Dermis microvascular lymphatic vessel endothelial cell (primary cell): ENCODE data around the gene MYH9. TPM values are rescaled to one million over a fixed set of nuclear protein-coding genes. Genes with fewer than 3 reads are reported as not detected.
A peak's percentile ranks its signal among the peaks of the same experiment; 100 is the strongest.

ENCODE experiments used
- DNase-seq, 2 donors: peaks; one replicate each; pipeline versions ENCODE4 v3.0.0 to v3.0.0-alpha.2; 2010; ENCODE audit warnings: low read depth in 2 of 2
- total RNA-seq: library from RNA; depleted of rRNA; stranded (reverse); fragments of >200 nt; gene quantifications from 2 replicates; pipeline ENCODE4 v1.2.1, GENCODE V29; 2014

MYH9 gene
- total RNA-seq, 1 donor from 2014 or later, result 455 TPM

DNA sequence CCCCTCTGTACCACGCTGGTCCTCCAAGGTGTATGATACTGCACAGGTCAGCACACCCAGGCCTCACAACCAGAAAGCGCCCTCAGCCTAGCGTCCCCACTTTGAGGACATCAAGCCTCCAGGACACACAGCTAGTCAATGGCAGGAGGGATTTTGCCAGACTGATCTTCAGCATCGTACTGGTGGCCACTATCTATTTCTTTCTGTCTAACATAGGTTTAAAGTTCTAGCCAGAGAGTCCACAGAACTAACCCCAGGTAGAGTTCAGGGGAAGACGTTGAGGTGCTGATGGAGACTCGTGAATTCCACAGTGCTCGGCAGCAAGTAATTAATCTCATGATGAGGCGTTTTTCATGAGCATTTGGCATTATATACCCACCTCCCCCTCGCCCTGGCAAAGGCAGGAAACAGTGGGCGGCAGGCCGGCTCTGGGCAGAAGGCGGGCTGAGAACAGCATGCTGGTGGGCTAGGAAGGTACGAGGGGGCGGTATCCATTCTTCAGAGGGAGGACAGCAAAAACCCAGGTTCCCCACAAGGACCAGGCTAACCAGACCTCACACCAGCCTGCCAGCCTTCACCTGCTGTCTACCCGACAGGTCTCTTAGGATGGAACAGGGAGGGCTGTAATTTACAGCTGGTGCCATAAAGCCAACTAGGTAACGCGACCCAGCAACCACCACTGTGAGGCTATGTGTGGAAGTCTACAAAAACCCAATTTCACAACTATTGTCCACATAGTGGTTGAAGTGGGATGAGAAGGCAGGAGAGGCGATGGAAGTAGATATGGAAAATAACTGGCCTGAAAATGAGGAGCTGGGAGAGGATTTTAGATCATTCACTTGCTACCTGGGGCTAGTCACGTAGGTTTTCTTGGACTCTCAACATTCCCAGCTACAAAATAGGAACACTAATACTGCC is 18.5 kb downstream of the MYH9 start:
- DNase-seq, result peak in 1 of 2 donors; percentile 47

DNA sequence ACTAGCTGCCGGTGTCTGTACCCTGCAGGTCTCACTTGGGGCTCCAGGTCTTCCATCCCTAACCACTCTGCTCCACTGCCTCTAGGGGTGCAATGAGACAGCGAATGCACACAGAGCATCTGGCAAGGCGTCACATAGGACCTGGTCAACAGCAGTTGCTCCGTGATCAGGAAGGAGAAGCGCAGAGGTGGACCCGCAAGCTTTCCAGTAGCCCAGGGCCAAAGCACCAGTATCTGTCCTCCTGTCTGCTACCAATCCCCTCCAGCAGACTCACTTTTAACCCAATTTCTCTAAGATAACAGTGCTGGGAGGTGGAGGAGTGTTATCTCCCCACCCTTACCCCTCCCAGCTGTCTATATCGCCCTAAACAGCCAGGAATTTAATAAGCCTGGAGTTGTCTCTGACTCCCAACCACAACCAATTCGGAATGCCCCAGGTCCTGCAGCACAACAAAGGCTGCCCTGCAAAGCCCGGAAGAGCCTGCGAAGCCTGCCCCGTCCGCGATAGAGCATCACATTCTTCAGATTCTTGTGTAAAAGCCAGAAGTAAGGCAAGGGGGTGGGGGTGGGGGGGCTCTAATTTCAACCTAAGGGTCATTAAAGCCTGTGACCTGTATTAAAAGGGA is 19.3 kb downstream of the MYH9 start:
- DNase-seq, result peak; percentile 64 to 82

DNA sequence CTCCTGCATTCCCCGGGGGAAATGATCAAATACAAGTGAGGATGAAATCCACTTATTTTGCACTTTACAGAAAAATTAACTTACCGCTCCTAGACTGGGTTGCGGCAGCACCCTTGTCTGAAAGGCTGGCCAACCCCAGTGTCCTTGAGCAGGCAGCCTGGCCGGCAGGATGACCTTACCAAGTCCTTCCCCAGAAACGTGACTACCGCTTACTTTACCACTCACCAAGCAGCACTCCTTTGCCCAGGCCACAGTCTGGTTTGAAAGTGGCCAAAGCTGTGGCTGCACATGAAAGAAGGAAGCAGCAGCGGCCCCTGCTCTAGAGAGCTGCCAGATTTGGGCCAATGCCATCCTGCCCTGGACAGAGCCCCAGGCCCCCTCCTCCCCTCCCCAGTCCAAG is 20.3 kb downstream of the MYH9 start:
- no peak for DNase-seq

DNA sequence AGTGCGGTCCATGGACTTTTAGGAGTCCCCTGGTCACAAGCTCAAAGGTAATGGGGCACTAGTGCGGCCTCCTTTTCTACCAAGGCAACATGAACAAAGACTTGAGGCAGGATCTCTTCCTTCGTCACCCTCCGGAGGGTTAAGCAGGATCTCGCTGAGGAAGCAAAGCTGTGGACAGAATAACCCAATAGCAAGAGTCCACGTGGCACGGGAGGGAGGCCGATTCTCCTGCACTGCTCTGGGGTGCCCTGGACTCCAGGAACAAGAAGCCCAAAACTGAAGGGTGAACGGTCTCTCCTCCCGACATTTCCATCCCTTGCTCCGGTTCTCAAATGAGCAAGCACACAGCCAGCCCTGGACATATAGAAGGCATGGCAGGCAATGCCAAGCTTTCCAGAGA is 20.7 kb downstream of the MYH9 start:
- DNase-seq, result no peak

DNA sequence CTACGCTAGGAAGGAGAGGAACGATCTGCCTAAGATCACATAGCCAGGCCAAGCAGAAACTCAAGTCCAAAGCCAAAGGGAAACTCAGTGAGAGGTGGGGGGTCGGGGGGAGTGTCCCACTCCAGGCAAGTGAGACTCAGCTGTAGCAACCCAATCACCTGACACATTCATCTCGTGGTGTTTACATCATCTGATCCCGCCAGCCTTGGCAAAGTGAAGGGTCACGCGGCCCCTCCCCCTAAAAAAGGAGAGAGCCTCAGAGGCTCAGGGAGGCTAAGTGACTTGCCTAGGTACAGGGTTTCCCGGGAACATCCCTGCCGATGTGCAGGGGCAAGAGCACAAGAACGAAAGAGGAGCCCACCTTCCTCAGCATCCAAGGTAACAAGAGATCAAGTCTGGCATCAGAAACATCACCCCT is 21.5 kb downstream of the MYH9 start:
- peak in 1 of 2 donors; percentile 58 for DNase-seq

DNA sequence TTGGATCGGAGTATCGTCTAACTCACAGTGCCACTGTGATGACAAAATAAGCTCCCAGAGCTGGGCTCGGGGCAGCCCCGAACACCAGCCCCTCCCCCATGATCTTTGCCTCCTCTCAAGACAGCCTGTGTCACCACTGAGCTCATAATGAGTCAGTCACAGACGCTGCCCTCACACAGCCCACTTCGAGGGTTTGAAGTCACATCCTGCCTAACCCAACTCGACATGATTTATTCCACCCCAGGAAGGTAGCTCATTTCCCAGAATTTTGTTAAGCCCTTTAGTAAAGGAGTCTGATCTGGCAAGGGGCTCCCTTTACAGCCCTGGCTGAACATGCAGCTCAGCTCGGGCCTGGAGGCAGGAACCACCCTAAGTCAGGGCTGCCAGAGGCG is 22.8 kb downstream of the MYH9 start:
- peak in 1 of 2 donors; percentile 94 for DNase-seq

DNA sequence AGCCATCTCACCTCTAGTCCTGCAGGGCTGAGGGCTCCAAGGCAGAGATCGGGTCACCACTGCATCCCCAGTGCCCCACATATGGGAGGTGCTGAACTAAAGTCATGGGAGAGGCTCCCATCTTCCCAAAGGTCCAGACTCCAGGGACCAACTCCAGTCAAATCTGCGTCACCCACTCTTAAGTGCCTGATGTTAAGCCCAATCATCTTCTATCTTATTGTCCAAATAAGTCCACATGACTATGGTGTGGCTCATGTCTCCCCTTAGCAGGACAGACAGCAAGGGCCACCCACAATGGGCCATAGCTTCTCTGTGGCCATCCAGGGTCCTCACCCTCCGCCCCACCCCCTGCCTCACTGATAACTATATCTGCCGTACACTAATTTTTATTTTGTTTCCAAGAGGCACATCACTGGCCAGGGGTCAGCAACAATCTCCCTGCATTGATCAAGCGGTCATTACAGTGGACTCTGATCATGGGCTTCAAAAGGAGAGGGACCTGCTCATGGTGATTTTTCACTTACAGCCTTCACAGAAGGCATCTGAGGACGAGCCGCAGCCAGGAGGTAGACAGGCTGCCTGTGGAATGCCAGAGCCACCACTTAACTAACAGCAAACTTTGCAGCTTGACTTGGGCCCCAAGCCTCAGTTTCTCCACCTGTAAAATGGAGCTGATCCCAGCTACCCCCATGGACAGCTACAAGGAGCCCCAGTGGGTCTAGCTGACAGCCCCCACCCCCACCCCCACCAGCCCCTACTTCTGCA is 23.3 kb downstream of the MYH9 start:
- no peak for DNase-seq

DNA sequence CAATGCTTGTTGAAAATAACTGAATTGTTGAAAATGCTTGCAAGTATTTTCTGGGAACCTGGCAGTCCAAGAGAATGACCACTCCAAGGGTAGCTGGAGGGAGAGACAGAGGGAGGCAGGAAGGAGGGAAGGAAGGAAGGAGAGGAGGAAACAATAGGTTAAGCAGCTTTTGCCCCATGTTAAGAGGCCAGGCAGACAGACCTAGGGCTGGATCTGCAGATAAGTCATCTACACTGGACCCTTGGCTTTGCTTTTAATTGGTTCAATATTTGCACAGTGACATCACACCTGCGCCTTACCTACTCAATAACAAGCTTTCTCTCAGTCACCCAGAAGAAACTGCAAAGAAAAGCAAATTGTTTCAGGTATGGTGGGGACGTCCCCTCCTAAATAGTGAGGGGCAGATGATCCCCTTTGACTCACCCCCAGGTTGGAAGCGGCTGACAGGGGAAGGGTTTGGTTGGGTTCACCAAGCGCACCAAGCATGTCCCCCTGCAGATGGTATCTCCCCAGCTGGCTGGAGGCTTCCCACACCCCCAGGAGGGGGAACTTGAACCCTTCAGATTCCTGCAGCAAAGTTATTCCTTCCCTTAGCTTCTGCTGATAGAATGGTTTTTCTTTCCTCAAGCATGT is 24.3 kb downstream of the MYH9 start:
- no peak for DNase-seq

DNA sequence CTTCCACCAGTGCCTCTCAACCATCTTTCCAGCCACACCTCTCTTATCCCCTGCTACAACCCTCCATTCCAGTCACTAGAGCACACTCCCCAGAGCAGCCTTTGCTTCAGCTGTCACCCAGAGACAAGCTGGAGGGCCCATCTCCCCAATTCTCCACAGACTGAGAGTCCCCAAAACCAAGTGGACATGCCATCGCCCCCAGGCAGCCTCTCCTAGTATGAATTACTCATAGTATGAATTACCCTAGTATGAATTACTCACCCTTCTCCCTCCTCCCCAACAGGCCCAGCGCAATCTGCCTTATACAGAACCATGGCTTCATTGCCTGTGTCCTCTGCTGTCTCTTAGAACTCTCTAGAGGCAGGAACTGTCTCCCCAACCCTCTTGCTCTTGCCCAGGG is 24.8 kb downstream of the MYH9 start:
- no peak for DNase-seq

DNA sequence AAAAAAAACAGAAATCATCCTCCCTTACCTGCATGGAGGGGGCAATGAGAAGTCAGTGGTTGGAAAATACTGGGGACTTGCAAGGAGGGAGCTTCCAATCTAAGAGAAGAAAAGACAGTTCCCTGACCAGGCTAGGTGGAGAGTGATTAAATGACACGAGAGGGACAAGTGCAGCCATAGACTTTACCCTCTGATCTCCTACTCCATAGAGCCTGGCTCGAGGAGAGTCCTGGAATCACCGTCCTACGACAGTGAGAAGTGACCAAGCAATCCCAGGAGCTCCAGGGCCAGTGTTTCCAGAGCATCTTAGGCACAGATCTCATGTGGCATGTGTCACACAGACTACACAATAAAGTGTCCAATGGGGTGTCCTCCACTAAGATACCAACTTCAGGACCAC is 25.7 kb downstream of the MYH9 start:
- DNase-seq, result no peak

DNA sequence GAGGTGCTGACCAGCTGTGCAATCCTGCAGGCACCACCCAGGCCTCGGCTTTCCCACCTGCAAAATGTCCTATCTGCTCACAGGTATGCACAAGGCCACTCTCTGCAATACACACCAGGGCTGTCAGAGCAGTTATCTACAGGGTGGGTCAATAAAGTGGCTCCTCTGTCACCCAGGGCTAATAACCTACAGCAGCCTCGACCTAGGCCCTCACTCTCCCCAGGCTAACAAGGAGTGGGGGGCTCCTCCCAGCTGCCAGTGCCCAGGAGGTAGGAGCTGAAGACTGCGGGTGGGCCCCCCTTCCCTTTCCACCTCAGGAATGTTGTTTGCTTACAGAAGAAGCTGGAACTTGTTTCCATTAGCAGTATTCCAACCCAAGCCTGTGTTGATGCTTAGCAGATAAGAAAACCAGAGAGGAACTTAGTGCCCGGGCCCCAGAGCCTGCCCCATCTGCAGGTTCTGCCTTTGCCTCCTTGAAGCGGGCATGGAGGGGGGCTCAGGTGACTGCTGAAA is 26.8 kb downstream of the MYH9 start:
- peak in 1 of 2 donors; percentile 50 for DNase-seq

DNA sequence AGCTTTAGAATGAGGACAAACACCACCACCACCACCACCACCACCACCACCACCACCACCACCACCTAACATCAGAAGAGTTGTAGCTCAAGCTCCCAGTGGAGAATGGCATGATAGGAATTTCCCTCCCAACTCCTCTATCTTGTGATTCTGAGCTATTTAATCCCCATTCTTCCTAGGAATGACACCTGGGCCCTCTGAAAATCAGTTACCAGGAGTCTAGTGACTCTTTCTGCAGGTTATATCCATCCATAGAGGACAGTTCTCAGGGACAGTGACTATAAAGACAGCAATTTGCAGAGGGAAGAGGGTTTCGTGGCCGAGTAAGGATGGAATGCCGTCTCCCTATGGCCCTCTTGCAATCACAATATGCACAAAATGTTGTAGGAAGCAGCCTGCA is 27.8 kb downstream of the MYH9 start:
- no peak for DNase-seq

DNA sequence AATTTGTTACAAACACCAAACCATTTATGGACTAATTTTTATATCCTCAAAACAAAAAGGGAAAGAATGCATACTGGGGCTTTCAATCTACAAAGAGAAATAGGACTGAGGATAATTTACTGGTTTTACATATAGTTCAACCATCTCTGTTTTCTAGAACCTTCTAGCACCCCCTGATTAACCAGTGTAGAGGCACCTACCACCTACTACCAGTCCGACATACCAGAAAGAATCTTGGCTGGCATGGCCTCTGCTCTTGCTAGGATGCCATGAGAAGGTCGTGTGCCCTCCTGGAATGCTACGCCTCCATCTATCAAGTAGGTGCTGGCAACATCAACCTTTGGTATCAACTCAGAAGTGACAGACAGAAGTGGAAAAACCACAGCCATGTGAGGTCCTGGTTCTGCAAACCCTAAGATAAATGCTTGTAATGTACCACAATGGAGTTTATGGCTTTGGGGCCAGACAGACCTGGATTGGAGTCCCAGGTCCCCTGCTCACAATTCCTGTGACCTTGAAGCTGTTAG is 28.2 kb downstream of the MYH9 start:
- no peak for DNase-seq

DNA sequence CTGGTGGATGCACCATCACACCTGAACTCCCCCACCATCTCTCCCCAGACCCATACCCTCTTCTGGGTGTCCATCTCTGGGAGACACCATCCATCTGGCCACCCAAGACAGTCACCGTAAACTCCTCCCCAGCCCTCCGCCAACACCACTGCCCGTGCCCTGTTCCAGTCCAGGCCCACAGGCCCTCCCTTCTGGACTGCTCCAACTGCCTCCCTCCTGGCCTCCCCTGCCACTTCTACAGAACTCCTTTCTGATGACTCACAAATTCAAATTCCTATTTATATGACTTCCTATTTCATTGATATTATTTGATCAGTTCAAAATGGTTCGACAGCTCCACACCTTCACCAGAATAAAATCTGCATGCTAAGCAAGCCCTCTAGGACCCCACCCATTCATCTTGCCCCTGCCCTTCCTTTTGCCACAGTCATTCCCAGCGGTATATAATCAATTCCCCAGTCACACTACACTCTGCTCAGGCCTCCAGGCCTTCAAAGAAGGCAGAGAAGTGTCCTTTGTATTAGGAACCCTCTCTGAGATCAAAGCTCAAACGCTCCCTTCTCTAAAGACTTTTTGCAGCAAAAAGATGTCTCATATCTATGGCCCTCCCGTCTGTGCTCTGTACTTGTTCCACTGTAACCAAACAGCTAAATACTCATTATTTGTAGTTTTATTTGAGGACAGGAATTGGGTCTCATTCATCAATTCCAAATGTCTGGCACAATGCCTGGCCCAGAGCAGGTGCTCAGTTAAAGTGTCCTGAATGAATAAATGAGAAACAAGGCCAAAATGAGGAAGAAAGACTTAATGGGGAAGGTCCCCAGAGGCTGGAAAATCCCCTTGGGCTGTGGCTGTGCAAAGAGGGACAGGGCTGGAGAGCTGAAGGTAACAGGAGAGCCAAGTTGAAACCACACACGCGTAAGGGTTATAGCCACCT is 29.0 kb downstream of the MYH9 start:
- DNase-seq, result no peak

DNA sequence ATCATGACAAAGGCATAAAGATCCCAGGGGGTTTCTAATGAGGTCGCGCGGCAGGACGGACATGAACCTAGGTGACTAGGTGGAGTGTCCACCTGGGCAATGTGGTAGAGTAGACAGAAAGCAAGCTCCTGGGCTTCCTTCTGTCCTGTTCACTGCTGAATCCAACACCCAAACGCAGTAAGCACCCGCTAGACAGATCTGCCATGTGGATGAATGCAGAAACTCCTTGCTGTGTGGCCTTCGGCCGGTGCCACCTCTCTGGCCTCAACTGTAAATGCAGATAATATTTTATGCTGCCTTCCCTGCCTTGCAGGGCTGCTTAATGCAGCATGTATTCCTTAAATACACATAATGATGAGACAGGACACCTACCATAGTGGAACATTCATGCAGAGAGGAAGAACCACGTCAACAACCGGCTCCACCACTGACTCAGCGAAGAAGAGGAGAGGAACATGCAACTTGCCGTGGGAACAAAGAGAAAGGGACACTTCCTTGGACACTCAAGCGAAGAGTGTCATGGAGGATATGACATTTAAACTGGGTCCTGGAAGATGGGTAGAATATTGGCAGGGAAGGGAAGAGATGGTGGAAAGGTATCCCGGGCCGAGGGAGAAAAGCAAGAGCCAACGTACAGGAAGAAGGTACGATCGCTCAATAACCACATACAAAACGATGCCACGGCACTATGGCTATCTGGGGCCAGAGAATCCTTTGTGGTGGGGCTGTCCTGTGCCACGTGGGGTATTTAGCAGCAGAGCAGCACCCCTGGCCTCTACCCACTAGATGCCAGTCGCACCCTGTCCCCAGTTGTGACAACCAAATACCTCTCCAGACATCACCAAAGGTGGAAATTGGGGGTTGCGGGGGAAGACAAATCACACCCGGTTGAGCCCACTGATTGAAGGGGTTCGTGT is 30.8 kb downstream of the MYH9 start:
- DNase-seq, result peak in 1 of 2 donors; percentile 58

DNA sequence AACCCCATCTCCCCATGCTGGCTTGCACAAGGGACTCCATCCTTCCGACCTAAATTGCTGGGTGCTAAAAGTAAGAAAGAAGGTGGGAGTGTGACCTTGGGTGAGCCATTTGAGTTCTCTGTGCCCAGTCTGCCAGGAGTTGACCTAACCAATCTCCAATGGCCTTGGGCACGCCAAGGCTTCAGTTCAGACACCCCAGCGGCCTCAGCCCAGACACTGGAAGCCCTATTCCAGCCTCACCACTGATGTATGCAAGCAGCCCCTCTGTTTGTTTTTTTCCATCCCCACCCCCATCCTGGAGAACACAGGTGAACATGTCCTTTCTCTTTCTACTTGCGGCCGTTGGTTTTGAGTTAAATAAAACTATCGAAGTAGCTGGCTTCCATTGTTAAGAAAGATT is 31.9 kb downstream of the MYH9 start:
- no peak for DNase-seq

DNA sequence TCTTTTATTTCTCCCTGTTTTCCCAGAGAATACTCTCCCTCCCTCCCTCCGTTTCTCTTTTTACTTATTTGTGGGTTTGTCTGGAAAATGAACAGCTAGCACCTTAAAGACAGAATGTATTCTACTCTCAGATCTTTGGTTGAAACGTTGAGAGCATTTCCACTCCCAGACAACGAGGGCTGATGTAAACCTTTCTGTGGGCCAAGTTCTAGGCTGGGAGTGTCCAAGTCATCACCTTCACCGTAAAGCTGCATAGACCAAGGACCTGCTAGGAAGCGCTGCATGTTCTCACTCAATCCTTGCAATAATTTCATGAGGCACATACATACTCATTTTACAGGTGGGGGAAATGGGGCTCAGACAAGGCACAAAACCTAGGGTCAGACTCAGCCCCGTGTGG is 32.4 kb downstream of the MYH9 start:
- DNase-seq, result peak in 1 of 2 donors; percentile 57

DNA sequence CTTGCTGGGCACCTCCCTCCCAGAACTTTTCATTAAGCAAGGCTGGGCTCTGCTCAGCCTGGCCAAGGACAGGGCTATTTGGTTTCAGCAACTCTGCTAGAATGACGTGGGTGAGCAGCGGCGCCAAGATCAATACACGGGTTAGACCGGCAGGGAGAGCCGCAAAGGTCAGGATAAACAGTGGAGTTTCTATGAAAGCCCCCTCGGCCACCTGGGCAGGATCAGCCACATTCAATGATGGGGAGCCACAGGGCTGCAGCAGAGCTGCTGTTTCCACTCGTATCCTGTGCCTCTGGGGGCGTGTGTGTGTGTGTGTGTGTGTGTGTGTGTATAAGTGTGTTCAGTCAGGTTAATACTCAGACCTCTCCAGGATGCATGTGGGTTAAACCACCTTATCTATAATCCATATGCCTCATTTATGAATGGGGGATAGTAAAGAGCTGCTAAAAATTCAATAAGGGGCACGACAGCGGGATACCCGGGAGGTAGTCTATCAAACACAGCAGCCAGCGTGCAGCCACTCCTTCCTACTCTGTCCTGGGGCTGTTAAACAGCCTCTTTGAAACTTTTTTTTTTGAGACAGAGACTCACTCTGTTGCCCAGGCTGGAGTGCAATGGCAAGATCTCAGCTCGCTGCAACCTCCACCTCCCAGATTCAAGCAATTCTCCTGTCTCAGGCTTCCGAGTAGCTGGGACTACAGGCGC is 34.8 kb downstream of the MYH9 start:
- DNase-seq, result peak; percentile 85 to 94
